Measurements from ENCODE around the gene SEC11A.

GRCh38 chr15:84764585-84764984, 48.6 kb upstream of the SEC11A start:
- TF ChIP-seq CTCF (conservative IDR thresholded peaks at IDR 0.05) (no peak), ZFX (IDR thresholded peaks at IDR 0.05) (no peak)

Data from C4-2B (cell line).